ENCODE results near the gene PAM.

- TF ChIP-seq POLR2AphosphoS5 (IDR thresholded peaks at IDR 0.05; ENCODE audit: low read depth), result no peak
- TF ChIP-seq CTCF (IDR thresholded peaks at IDR 0.05; ENCODE audit: insufficient read depth, low read length), result no peak
- no peak for TF ChIP-seq REST (IDR thresholded peaks at IDR 0.05; ENCODE audit: insufficient replicate concordance, low read depth)
- TF ChIP-seq GABPA (IDR thresholded peaks at IDR 0.05; ENCODE audit: low read depth), result no peak
These were observed 42.3 kb downstream of the PAM start for GRCh38 chr5:102797322-102797884.
